ENCODE results near the gene RELN. TPM values are rescaled to one million over a fixed set of nuclear protein-coding genes. Genes with fewer than 3 reads are reported as not detected.
"Not testable (repeated sequence)": the region's sequence is repeated elsewhere in the genome, so short reads cannot be mapped to it uniquely, and the experiment has no call there.

RELN gene
- total RNA-seq, 2 experiments from 2014 or later, result not detected

DNA sequence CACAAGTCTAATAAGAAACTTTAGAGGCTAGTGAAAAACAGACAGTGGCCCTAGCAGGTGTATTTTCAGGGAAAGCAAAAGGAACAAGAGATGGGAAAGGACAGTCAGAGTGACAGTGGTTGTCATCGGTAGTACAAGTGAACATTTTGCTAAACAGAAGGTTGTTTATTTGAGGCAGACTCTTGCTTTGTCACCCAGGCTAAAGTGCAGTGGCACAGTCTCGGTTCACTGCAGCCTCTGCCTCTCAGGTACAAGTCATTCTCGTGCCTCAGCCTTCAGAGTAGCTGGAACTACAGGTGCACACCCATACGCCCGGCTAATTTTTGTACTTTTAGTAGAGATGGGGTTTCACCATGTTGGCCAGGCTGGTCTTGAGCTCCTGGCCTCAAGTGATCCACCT, 195.8 kb downstream of the RELN start:
- ChIA-PET POLR2A (no interaction called here), CTCF (no interaction called here)
- no peaks in the 10 kb centered on the region for H3K27me3 Mint-ChIP-seq
- no peaks in the 10 kb centered on the region for H3K36me3 Mint-ChIP-seq (ENCODE audit: low read depth)
- no peaks in the 10 kb centered on the region for H3K4me1 Mint-ChIP-seq
- DNase-seq (no peak), ATAC-seq (no peak)
- intact Hi-C loops (cut with DNase I, micrococcal nuclease), result no loop called here
- H3K4me3 Mint-ChIP-seq, result no peak overlapping the region
- no peak overlapping the region for H3K27ac Mint-ChIP-seq
- H3K9me3 Mint-ChIP-seq (ENCODE audit: low read depth), result no peaks in the 10 kb centered on the region

DNA sequence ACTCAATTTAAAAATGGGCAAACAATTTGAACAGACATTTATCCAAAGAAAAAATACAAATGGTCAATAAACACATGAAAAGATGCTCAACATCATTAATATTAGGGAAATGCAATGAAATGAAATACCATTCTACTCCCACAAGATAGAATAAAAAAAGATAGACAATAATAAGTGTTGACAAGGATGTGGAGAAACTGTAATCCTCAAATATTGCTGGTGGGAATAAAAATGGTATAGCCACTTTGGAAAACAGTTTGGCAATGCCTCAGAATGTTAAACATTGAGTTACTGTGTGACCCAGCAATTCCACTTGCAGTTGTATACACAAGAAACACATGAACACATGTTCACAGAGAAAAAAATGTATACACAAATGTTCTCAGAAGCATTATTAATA, 197.6 kb downstream of the RELN start:
- peaks cover 4% of the 10 kb centered on the region for H3K27me3 Mint-ChIP-seq
- no peak overlapping the region for H3K4me3 Mint-ChIP-seq
- POLR2A ChIA-PET, result no interaction called here
- H3K27ac Mint-ChIP-seq, result no peak overlapping the region
- no peaks in the 10 kb centered on the region for H3K36me3 Mint-ChIP-seq (ENCODE audit: low read depth)
- ATAC-seq (no peak), DNase-seq (no peak)
- CTCF ChIA-PET, result no interaction called here
- H3K4me1 Mint-ChIP-seq, result no peaks in the 10 kb centered on the region
- H3K9me3 Mint-ChIP-seq (ENCODE audit: low read depth), result peaks cover 2% of the 10 kb centered on the region
- intact Hi-C loops (cut with DNase I, micrococcal nuclease), result no loop called here

DNA sequence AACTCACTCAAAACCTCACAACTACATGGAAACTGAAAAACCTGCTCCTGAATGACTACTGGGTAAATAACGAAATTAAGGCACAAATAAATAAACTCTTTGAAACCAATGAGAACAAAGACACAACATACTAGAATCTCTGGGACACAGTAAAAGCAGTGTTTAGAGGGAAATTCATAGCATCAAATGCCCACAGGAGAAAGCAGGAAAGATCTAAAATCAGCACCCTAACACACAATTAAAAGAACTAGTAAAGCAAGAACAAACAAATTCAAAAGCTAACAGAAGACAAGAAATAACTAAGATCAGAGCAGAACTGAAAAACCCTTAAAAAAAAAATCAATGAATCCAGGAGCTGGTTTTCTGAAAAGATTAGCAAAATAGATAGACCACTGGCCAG, 202.4 kb downstream of the RELN start:
- intact Hi-C loops (cut with DNase I, micrococcal nuclease); CTCF ChIA-PET; H3K4me1 Mint-ChIP-seq; H3K27ac Mint-ChIP-seq; ATAC-seq; DNase-seq; POLR2A ChIA-PET; H3K9me3 Mint-ChIP-seq (ENCODE audit: low read depth); H3K36me3 Mint-ChIP-seq (ENCODE audit: low read depth); H3K4me3 Mint-ChIP-seq: not testable (repeated sequence)
- H3K27me3 Mint-ChIP-seq, result peaks cover 14% of the 10 kb centered on the region

DNA sequence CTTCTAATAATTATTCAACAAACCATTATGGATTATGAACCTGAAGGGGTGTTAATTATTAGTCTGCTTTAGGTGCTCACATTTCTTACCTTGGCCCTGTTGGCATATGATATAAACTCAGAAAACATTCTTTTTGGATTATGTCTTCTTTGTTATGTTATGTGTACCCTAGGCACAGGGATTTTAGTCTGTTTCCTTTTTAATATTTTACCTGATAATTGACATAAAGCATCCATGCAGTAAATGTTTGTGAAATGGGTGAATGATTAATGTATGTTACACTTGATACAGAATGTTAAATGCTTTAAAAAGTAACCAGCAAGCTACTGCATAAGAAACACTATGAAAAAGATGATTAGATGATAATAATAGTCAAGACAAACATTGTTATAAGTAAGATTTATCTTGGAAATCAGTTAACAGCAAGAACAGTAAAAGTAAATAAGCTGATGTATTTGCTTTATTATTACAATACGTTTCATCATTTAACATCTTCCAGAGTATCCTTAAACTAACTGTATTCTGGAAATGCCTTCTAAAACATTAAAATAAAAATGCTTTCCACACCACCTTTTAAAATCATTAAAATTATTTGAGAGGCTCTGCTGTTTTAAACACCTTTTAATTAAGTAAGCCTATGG, 204.7 kb downstream of the RELN start:
- peaks cover 19% of the 10 kb centered on the region for H3K27me3 Mint-ChIP-seq
- POLR2A ChIA-PET, result no interaction called here
- intact Hi-C loops (cut with DNase I, micrococcal nuclease), result no loop called here

DNA sequence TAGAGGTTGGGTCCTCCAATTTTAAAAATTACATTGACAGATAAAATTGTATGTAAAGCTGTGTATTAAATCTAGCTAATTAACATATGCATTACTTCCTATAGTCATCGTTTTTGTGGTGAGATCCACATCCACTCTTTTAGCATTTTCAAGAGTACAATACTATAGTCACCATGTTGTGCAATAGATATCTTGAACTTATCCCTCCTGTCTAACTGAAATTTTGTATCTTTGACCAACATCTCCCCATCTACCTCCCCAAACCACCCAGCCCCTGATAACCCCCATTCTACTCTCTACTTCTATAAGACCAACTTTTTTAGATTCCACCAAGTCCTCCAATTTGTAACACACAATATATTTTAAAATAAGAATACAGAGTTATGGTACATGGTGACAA, 208.0 kb downstream of the RELN start:
- Mint-ChIP-seq H3K4me3 (no peak overlapping the region), H3K4me1 (no peaks in the 10 kb centered on the region), H3K27ac (no peak overlapping the region), H3K27me3 (peaks cover 11% of the 10 kb centered on the region), H3K9me3 (ENCODE audit: low read depth) (peaks cover 2% of the 10 kb centered on the region), H3K36me3 (ENCODE audit: low read depth) (no peaks in the 10 kb centered on the region)
- no peak for ATAC-seq
- ChIA-PET CTCF (no interaction called here), POLR2A (no interaction called here)
- no peak for DNase-seq
- intact Hi-C loops (cut with DNase I, micrococcal nuclease), result no loop called here

More for the DNA sequence above, 204.7 kb downstream of the RELN start:
- DNase-seq (no peak), ATAC-seq (no peak)
- Mint-ChIP-seq H3K36me3 (ENCODE audit: low read depth) (no peaks in the 10 kb centered on the region), H3K27ac (no peak overlapping the region), H3K4me3 (no peak overlapping the region), H3K9me3 (ENCODE audit: low read depth) (peaks cover 8% of the 10 kb centered on the region), H3K4me1 (no peaks in the 10 kb centered on the region)
- CTCF ChIA-PET, result no interaction called here

DNA sequence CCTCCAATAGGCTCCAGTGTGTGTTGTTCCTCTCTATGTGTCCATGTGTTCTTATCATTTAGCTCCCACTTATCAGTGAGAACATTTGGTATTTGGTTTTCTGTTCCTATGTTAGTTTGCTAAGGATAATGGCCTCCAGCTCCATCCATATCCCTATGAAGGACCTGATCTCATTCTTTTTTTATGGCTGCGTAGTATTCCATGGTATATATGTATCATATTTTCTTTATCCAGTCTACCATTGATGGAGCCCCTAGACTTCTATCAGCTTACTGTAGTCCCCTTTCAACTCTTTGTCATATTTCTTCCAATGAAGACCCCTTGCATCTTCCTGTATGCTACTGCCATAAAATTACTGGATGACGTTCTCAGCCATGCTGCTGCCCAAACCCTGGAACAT, 208.9 kb downstream of the RELN start:
- CTCF ChIA-PET, result interaction anchor here (0.5 kb wide), 1 partner anchor 1161 kb away, joined by 3 read pairs; no protein-coding TSS in a partner anchor
- H3K36me3 Mint-ChIP-seq (ENCODE audit: low read depth); POLR2A ChIA-PET; H3K27ac Mint-ChIP-seq; H3K9me3 Mint-ChIP-seq (ENCODE audit: low read depth); H3K4me3 Mint-ChIP-seq; intact Hi-C loops (cut with DNase I, micrococcal nuclease); H3K4me1 Mint-ChIP-seq; DNase-seq; ATAC-seq: not testable (repeated sequence)
- peaks cover 12% of the 10 kb centered on the region for H3K27me3 Mint-ChIP-seq

DNA sequence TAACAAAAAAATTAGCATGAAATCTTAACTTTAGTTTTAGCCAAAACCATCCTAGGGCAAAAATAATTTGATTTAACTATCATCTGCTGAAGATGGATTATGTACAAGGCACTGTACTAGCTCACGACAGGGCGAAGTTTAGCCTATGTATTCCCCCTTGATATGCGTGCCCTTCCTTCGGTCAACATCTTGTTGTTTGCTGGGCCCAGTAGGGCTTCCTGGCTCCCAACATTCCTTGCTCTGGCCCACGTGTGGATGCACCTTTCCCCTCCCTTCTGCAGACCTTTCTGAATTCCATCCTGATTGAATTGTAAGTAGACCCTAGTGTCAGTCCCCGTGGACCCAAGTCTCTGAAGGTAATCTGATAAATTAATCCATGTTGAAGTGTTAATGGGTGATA, 212.0 kb downstream of the RELN start:
- Mint-ChIP-seq H3K27ac (no peak overlapping the region), H3K4me1 (no peaks in the 10 kb centered on the region), H3K36me3 (ENCODE audit: low read depth) (no peaks in the 10 kb centered on the region), H3K9me3 (ENCODE audit: low read depth) (peaks cover 2% of the 10 kb centered on the region), H3K4me3 (no peak overlapping the region), H3K27me3 (peaks cover 7% of the 10 kb centered on the region)
- ChIA-PET POLR2A (no interaction called here), CTCF (interaction anchor here (1.1 kb wide), 1 partner anchor 64 kb away, joined by 3 read pairs; no protein-coding TSS in a partner anchor)
- ATAC-seq, result no peak
- no peak for DNase-seq
- intact Hi-C loops (cut with DNase I, micrococcal nuclease), result no loop called here

DNA sequence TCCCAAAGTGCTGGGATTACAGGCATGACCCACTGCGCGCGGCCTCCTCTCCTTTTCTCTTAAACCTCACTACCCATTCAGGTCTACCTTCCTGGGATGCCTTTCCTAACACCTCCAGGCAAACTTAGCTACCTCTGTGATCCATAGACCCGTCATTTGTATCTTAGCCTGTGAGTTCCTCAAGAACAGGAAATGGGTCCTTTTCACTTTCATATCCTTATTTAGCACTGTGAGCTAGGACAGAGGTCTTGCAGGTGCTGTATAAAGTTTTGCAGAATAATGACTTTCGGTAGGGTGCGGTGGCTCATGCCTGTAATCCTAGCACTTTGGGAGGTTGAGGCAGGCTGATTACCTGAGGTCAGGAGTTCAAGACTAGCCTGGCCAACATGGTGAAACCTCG, 215.7 kb downstream of the RELN start:
- no peaks in the 10 kb centered on the region for H3K36me3 Mint-ChIP-seq (ENCODE audit: low read depth)
- DNase-seq, result no peak

DNA sequence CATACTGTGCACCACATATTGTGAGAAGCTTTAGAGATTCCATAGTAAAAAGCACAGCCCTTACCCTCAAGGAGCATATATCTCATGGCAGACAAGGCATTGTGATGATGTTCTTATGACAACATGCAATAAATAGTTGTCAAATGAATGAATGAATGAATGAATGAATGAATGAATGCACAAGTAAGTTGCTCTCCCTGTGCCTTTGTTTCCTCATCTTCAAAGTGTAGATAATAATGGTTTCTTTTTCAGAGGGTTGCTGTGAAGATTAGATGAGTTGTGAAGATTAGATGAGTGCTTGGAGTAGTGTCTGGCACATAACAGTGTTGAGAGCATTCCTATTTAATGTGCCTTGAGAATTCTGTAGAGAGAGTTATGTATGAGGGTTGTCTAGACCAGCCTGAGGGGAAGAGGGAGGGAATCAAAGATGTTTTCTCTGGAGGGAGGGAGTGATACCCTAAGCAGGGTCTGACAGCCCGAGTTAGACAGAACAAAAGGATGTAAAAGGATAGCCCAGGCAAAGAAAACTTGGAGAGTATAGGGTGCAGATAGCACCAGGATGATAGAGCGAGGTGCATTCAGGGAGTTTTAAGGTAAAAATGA, 217.2 kb downstream of the RELN start:
- Mint-ChIP-seq H3K9me3 (ENCODE audit: low read depth) (no peaks in the 10 kb centered on the region), H3K27ac (no peak overlapping the region), H3K4me1 (no peaks in the 10 kb centered on the region), H3K4me3 (no peak overlapping the region), H3K27me3 (peaks cover 6% of the 10 kb centered on the region), H3K36me3 (ENCODE audit: low read depth) (no peaks in the 10 kb centered on the region)
- DNase-seq (no peak), ATAC-seq (no peak)
- ChIA-PET CTCF (no interaction called here), POLR2A (no interaction called here)
- intact Hi-C loops (cut with DNase I, micrococcal nuclease), result no loop called here

More for the DNA sequence above, 215.7 kb downstream of the RELN start:
- CTCF ChIA-PET, result no interaction called here
- Mint-ChIP-seq H3K9me3 (ENCODE audit: low read depth) (no peaks in the 10 kb centered on the region), H3K4me1 (no peaks in the 10 kb centered on the region), H3K4me3 (no peak overlapping the region), H3K27me3 (peaks cover 6% of the 10 kb centered on the region), H3K27ac (no peak overlapping the region)
- intact Hi-C loops (cut with DNase I, micrococcal nuclease), result no loop called here
- POLR2A ChIA-PET, result no interaction called here
- ATAC-seq, result no peak

DNA sequence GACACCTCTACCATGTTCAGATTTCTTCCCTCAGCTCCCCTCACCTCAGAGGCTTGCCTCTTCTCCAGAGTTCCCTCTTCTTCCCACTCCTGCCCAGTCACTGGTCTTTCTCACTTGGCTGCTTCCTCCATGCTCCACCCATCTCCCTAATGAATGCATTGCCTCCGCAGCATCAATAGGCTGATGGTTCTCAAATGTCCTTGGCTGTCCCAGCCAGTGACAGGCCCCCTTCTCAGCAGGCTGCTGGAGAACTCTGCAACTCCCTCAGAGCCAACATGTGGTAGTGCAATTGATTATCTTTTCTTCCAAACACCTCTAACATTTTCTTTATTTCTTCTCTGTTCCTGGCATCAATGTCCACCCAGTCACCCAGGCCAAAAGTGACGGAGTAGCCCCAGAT, 218.2 kb downstream of the RELN start:
- CTCF ChIA-PET, result no interaction called here
- ATAC-seq (no peak), DNase-seq (no peak)
- H3K4me1 Mint-ChIP-seq, result no peaks in the 10 kb centered on the region
- H3K27me3 Mint-ChIP-seq, result peaks cover 6% of the 10 kb centered on the region
- H3K4me3 Mint-ChIP-seq, result no peak overlapping the region
- POLR2A ChIA-PET, result no interaction called here
- H3K27ac Mint-ChIP-seq, result no peak overlapping the region
- no peaks in the 10 kb centered on the region for H3K9me3 Mint-ChIP-seq (ENCODE audit: low read depth)
- H3K36me3 Mint-ChIP-seq (ENCODE audit: low read depth), result no peaks in the 10 kb centered on the region
- intact Hi-C loops (cut with DNase I, micrococcal nuclease), result no loop called here

DNA sequence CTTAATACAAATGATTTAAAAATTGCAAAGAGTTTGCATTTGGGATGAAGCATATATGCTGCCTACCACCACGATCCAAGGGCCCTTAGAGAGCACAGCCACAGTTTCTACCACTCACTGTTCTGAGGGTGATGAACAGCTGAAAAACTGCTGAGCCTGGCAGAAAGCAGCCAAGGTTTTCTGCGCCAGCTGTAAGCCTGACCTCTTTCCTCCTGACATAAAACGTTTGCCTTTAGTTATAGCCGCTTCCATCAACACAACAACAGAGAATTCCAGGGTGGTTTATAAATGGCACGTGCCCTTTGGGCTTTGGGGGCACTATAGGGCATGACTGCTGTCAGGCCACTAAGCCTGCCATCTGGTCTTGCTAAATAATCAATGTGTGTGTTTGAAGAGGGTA, 222.8 kb downstream of the RELN start:
- no peak overlapping the region for H3K27ac Mint-ChIP-seq
- DNase-seq, result no peak
- intact Hi-C loops (cut with DNase I, micrococcal nuclease), result no loop called here
- ChIA-PET CTCF (no interaction called here), POLR2A (no interaction called here)
- H3K4me1 Mint-ChIP-seq, result no peaks in the 10 kb centered on the region
- no peak for ATAC-seq
- H3K9me3 Mint-ChIP-seq (ENCODE audit: low read depth), result no peaks in the 10 kb centered on the region
- no peaks in the 10 kb centered on the region for H3K36me3 Mint-ChIP-seq (ENCODE audit: low read depth)
- H3K4me3 Mint-ChIP-seq, result no peak overlapping the region
- peaks cover 11% of the 10 kb centered on the region for H3K27me3 Mint-ChIP-seq

DNA sequence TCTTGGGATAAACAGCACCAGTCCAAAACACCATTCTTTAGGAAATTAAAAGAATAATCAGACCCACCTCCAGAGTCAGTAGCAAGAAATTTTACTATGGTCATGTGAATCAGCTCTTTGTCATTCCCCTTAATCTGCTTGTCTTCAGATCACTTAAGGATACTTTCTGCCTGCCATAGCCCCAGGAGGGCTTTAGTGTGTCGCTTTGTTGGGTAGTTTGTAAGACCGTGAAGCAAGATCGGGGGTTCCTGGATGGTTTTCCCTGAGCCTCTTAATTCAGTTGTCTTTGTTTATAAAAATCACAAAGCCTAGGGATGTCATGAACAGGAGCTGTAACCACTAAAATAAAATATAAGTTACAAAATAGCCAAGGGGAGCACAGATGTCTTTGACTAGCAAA, 223.6 kb downstream of the RELN start:
- H3K36me3 Mint-ChIP-seq (ENCODE audit: low read depth), result no peaks in the 10 kb centered on the region
- no peaks in the 10 kb centered on the region for H3K9me3 Mint-ChIP-seq (ENCODE audit: low read depth)
- H3K27me3 Mint-ChIP-seq, result peaks cover 9% of the 10 kb centered on the region
- POLR2A ChIA-PET, result no interaction called here
- H3K27ac Mint-ChIP-seq, result no peak overlapping the region
- H3K4me3 Mint-ChIP-seq, result no peak overlapping the region
- intact Hi-C loops (cut with DNase I, micrococcal nuclease), result no loop called here
- no peak for ATAC-seq
- DNase-seq, result no peak
- CTCF ChIA-PET, result no interaction called here
- H3K4me1 Mint-ChIP-seq, result no peaks in the 10 kb centered on the region

Data from activated CD4-positive, alpha-beta T cell treated with anti-CD3 and anti-CD28 coated beads for 36 hours (primary cell).